Heart left ventricle (tissue), 16 donors: ENCODE results near the gene B4GALT1. TPM values are rescaled to one million over a fixed set of nuclear protein-coding genes. Genes with fewer than 3 reads are reported as not detected.

Source experiments
- ATAC-seq, 4 donors: fragments of 200-7000 bp; cut with Tn5 transposase; one replicate each; pipeline ENCODE4 v1.9.1; 2020 to 2022; ENCODE audit warnings: moderate library complexity in 4 of 4, mild to moderate bottlenecking in 3 of 4, moderate number of reproducible peaks in 1 of 4
- DNase-seq, 5 donors: peaks; one replicate each; pipeline ENCODE4 v3.0.0-alpha.2; 2020
- H3K27ac ChIP-seq, 12 donors: fragments of 200-600 bp; sonication (generic) in 4 of 12; one replicate each; pipeline versions ENCODE4 v1.5.0 to v1.8.0; 2016 to 2022; ENCODE audit warnings: mild to moderate bottlenecking in 2 of 12
- H3K27me3 ChIP-seq, 9 donors: fragments of 200-600 bp; sonication (generic) in 2 of 9; one replicate each; pipeline versions ENCODE4 v1.5.1 to v1.8.0; 2016 to 2022; ENCODE audit warnings: mild to moderate bottlenecking in 3 of 9
- H3K36me3 ChIP-seq, 9 donors: fragments of 200-600 bp; sonication (generic) in 2 of 9; one replicate each; pipeline versions ENCODE4 v1.5.0 to v1.8.0; 2018 to 2022; ENCODE audit warnings: mild to moderate bottlenecking in 2 of 9
- H3K4me1 ChIP-seq, 12 donors: fragments of 200-600 bp; sonication (generic) in 4 of 12; one replicate each; pipeline versions ENCODE4 v1.5.0 to v1.8.0; 2016 to 2022; ENCODE audit warnings: mild to moderate bottlenecking in 3 of 12
- H3K4me3 ChIP-seq, 12 donors: fragments of 200-600 bp; sonication (generic) in 4 of 12; one replicate each; pipeline versions ENCODE4 v1.5.0 to v1.8.0; 2017 to 2022; ENCODE audit warnings: mild to moderate bottlenecking in 9 of 12, moderate library complexity in 4 of 12
- H3K9me3 ChIP-seq, 12 donors: fragments of 200-600 bp; sonication (generic) in 4 of 12; one replicate each; pipeline versions ENCODE4 v1.5.0 to v1.8.0; 2016 to 2022; ENCODE audit warnings: mild to moderate bottlenecking in 1 of 12
- POLR2A ChIP-seq, 2 donors: fragments of 450-650 bp; IDR thresholded peaks; one replicate each; pipeline ENCODE4 v1.6.1; 2017; ENCODE audit warnings: antibody characterized with exemption in 2 of 2, mild to moderate bottlenecking in 2 of 2, moderate library complexity in 2 of 2
- whole genome bisulfite sequencing, 4 donors: extraction: QIAGEN DNeasy Blood & Tissue Kit in 2 of 4; methylation state at CpG; one replicate each; pipeline versions ENCODE4 v1.1.5 to v1.1.7; 2013 to 2018; 5-methylcytosine and 5-hydroxymethylcytosine counted together
- intact Hi-C, 10 donors: fragments of 100-400 bp; cut with DNase I; formaldehyde crosslinking; loops; one replicate each; pipeline versions ENCODE4 v1.11.1 to v1.14.2; 2022
- polyA plus RNA-seq, 2 donors: library from polyadenylated mRNA; stranded (reverse); fragments of 200-250 nt; gene quantifications; one replicate each; pipeline ENCODE4 v1.2.3, GENCODE V29; 2013
- total RNA-seq, 9 donors: library from RNA; depleted of rRNA in 2 of 9; stranded (reverse); fragments of >200 nt in 2 of 9; fragmentation: NEBNext Ultra II Directional in 3 of 9; extraction: Animal tissue kit (Norgen Biotek cat#: 25700) in 3 of 9; gene quantifications; one replicate each; pipeline versions ENCODE4 v1.1.0 to v1.2.4, GENCODE V29; 2016 to 2023
- TF ChIP-seq, protein P1 (sequence below), 12 donors: fragments of 200-600 bp; sonication (generic) in 4 of 12; IDR thresholded peaks; one replicate each; pipeline versions ENCODE4 v1.5.0 to v1.8.0; 2018 to 2022; ENCODE audit warnings: antibody characterized with exemption in 12 of 12, mild to moderate bottlenecking in 5 of 12
- donor health status: ischemic (EF 13 %, LVEDD 7.1; RV severe dilation, severe dysfunction).
- donor health status: healthy with polysubstance abuse.
- donor health status: DM: no; HTN: yes; CAD: no.
- donor health status: DM: no; HTN: no; CAD: no.
- donor health status: ischemic (EF 25% LVEDD 6.9; RV normal size, moderate dysfunction).
- donor health status: ischemic (EF 25% LVEDD 5.7; RV mildly dilated, moderate dysfunction).
- donor health status: healthy.
- donor health status: DM: yes; HTN: yes; CAD: no.
- donor health status: ischemic (EF 35%, LVEDD 5.7; RV mildly dilated, moderate dysfunction).
- donor health status: nonischemic (EF 11% LVEDD 7.7; RV severe dilation, severe dysfunction).
- donor health status: DM: yes; HTN: yes; CAD: no.
- donor health status: PGD.
- donor health status: ischemic (EF 29% LVEDD 5.4; RV normal size, mild dysfunction).
- donor health status: nonischemic (EF 23%, LVEDD 6.1; RV moderate dilation, normal function).

Gene B4GALT1
- total and polyA plus RNA-seq, 11 donors: 10.6 to 73.3 (median 38.4) TPM

DNA sequence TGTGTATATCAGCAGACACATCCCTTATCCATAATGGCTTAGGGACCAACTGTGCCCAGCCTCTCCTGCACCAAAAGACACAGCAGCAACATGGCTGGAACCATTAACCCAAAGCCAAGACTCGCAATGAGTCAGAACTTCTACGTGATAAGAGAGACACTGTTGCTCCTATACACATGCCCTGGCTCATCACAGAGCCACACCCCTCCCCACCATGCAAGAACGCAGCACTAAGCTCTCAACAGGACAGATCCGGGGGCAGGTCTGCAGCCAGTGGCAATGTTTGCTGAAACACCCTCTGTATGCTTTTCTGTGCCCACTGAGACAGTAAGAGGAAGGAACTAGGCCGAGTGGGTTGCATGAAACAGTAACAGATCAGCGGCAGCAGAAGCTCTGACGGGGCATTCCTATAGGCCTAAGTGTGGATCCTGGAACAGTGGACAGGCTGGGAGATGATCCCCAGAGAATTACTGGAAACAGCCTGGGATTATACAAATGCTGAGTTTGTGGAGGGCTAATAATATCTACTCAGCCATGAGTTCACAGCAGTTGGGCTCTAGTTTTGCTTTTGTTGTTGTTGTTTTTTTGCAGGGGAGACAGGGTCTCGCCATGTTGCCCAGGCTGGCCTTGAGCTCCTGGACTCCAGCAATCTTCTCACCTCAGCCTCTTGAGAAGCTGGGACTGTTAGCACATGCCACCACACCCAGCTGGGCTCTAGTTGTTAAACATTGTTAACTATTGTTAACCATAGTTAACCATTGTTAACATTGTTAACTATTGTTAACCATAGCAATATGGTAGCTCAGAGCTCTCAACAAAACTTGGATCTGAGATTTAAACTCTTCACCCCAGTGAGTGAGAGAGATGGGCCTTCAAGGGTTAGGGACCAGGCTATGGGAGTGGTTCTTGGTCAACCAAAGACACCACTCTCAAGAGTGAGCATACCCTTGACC lies 41.0 kb downstream of the B4GALT1 start:
- H3K9me3 ChIP-seq: no peaks in the 10 kb centered on the region
- ATAC-seq: peak in 3 of 4 donors; percentile 1 to 61 (median 28)
- no peak overlapping the region for H3K4me3 ChIP-seq
- intact Hi-C loops: loop anchor here in 3 of 10 donors (5.0 kb wide), 2 partner anchors 36 to 41 kb away; partner anchors contain the start of gene B4GALT1 (in 1 of the 3)
- WGBS, 4 donors: 66 to 79% (median 74%) methylated on average over 8 of the region's 8 CpGs
- peaks cover 10 to 60% (median 40%) of the 10 kb centered on the region in 12 donors for H3K4me1 ChIP-seq
- peak overlapping the region in 9 of 12 donors; percentile 2 to 69 (median 30) for H3K27ac ChIP-seq
- peak in 1 of 5 donors; percentile 14 for DNase-seq
- H3K36me3 ChIP-seq: peaks cover 0 to 82% (median 46%) of the 10 kb centered on the region in 9 donors
- H3K27me3 ChIP-seq: no peaks in the 10 kb centered on the region
- TF ChIP-seq, protein P1, sequence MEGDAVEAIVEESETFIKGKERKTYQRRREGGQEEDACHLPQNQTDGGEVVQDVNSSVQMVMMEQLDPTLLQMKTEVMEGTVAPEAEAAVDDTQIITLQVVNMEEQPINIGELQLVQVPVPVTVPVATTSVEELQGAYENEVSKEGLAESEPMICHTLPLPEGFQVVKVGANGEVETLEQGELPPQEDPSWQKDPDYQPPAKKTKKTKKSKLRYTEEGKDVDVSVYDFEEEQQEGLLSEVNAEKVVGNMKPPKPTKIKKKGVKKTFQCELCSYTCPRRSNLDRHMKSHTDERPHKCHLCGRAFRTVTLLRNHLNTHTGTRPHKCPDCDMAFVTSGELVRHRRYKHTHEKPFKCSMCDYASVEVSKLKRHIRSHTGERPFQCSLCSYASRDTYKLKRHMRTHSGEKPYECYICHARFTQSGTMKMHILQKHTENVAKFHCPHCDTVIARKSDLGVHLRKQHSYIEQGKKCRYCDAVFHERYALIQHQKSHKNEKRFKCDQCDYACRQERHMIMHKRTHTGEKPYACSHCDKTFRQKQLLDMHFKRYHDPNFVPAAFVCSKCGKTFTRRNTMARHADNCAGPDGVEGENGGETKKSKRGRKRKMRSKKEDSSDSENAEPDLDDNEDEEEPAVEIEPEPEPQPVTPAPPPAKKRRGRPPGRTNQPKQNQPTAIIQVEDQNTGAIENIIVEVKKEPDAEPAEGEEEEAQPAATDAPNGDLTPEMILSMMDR (IDR thresholded peaks at IDR 0.05): no peak
- TF ChIP-seq POLR2A (IDR thresholded peaks at IDR 0.05): no peak

DNA sequence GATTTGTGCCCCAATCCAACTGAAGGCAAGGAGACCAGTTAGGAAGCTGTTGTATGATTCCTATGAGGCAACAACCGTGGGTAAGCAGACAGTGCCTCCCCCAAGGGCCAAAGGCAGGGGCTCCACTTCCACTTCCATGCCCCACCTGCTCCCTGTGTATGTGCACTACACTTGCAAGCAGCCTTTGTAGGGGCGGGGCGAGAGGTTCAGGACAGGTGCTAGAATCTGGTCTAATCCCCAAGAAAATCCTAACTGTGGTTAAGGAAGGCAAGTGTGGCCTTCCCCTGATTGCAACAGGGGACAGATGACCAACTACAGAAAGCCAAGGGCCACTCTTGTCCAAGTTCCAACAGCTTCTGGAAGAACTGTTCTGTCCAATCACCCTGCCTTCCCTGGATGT lies 41.7 kb downstream of the B4GALT1 start:
- TF ChIP-seq POLR2A (IDR thresholded peaks at IDR 0.05): no peak
- TF ChIP-seq, protein P1 (IDR thresholded peaks at IDR 0.05): no peak
- Histone ChIP-seq H3K27me3 (no peaks in the 10 kb centered on the region), H3K27ac (peak overlapping the region in 8 of 12 donors; percentile 2 to 69 (median 28)), H3K9me3 (no peaks in the 10 kb centered on the region), H3K36me3 (peaks cover 0 to 83% (median 47%) of the 10 kb centered on the region in 9 donors), H3K4me1 (peaks cover 5 to 56% (median 36%) of the 10 kb centered on the region in 12 donors), H3K4me3 (no peak overlapping the region)
- 81 to 100% (median 84%) methylated on average over 2 to 3 of the region's 3 CpGs for WGBS, 4 donors
- DNase-seq (peak in 1 of 5 donors; percentile 20), ATAC-seq (no peak)
- intact Hi-C loops: loop anchor here in 3 of 10 donors (5.0 kb wide), 2 partner anchors 37 to 42 kb away; partner anchors contain the start of gene B4GALT1 (in 1 of the 3)

GRCh38 chr9:33124751-33125381 lies 42.3 kb downstream of the B4GALT1 start:
- 67 to 78% (median 71%) methylated on average over 9 of the region's 9 CpGs for WGBS, 4 donors
- peak in 2 of 4 donors; percentile 21 to 35 for ATAC-seq
- H3K4me3 ChIP-seq: no peak overlapping the region
- peak overlapping the region in 9 of 12 donors; percentile 2 to 69 (median 26) for H3K27ac ChIP-seq
- peaks cover 3 to 83% (median 47%) of the 10 kb centered on the region in 9 donors for H3K36me3 ChIP-seq
- intact Hi-C loops: loop anchor here in 3 of 10 donors (5.0 kb wide), 2 partner anchors 37 to 42 kb away; partner anchors contain the start of gene B4GALT1 (in 1 of the 3)
- H3K27me3 ChIP-seq: no peaks in the 10 kb centered on the region
- H3K9me3 ChIP-seq: no peaks in the 10 kb centered on the region
- peaks cover 5 to 50% (median 31%) of the 10 kb centered on the region in 12 donors for H3K4me1 ChIP-seq
- no peak for TF ChIP-seq POLR2A (IDR thresholded peaks at IDR 0.05)
- TF ChIP-seq, protein P1 (IDR thresholded peaks at IDR 0.05): peak in 6 of 12 donors; percentile 7 to 39 (median 15)
- DNase-seq: peak in 1 of 5 donors; percentile 24
